ENCODE results near the gene FAM3A.
"Not testable (repeated sequence)": the region's sequence is repeated elsewhere in the genome, so short reads cannot be mapped to it uniquely, and the experiment has no call there.

The FAM3A gene

GRCh38 chrX:154496591-154497137 lies 19.4 kb downstream of the FAM3A start:
- not testable (repeated sequence) for DNase-seq

GRCh38 chrX:154495472-154495922 lies 20.5 kb downstream of the FAM3A start:
- no peak for DNase-seq

GRCh38 chrX:154494715-154495114 lies 21.3 kb downstream of the FAM3A start:
- no peak for DNase-seq

- DNase-seq = peak; percentile 88
Measured at GRCh38 chrX:154490414-154491083, 25.5 kb downstream of the FAM3A start, which contains the start of gene SLC10A3. Gene SLC10A3, minus strand, starts transcription at chrX:154490629. Its CDS starts 1,689 bp downstream, at chrX:154488940.

DNA sequence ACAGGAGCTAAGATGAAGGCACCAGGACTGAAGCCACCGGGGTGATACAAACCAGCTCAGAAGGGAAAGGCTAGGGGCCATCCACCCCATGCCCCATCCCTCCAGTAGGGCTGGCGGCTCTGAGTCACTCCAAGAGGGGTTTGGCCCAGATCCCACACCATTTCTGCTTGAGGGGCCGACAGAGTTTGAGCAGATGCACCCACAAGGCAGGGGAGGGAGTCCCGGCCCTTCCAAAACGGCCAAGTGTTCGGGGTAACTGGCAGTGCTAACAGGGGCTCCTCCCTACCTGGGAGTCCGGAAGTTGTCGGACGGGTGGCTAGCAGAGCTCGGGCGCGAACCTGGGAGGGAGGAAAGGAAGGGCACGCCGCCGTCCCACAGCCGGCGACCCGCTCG lies 26.0 kb downstream of the FAM3A start:
- no peak for DNase-seq

DNA sequence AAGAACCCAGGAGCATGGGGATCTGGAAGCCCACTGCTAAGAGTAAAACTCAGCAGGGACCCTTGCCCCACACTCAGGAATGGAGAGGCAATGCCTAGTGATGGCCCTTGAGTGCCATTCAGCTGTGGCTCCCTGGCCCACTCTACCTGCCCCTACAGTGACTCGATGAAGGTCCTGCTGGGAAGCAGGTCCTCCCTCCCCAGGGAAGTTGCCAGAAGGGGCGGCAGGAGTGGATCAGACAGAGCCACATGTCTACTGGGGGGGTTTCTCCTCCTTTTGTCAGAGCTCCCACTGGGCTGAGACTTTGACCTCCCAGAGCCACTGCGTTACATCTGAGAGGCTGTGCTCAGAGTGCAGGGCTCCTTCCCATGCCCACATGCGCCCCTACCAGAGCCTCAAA lies 26.9 kb downstream of the FAM3A start:
- no peak for DNase-seq

DNA sequence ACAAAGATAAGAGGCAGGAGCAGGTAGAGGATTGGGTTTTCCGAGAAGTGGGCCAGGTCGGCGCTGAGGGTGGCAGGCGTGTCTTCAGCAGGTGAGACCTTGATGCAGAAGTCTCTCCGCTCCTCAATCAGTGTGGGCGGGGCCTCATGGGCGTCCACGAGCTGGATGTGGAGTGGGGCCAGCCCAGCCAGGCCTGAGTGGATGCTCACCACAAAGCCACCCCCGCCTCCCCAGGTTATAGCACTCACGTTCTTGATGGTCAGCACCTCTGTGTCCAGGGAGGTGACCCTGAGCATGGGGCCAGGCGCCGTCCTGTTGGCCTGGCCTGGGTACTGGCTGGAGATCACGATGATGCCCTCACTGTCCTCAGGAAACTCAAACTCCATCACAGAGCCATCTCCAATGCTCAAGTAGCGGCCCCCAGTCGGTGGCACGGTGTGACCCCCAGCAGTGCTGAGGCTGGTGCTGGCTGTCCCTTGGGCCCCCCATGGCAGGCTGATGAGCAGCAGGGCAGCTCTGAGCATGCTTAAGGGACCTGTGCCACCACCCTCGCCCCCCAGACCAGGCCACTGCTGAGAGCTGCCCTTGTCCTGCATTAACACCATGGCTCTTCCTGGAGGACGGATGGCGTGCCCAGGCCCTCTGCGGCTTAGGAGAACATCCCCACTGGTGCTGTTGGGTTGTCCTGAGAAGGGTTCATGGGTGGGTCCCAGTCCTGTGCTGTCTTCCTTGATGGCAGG lies 27.5 kb downstream of the FAM3A start:
- DNase-seq = no peak

- no peak for DNase-seq
Measured at GRCh38 chrX:154487518-154488290, 28.3 kb downstream of the FAM3A start.

DNA sequence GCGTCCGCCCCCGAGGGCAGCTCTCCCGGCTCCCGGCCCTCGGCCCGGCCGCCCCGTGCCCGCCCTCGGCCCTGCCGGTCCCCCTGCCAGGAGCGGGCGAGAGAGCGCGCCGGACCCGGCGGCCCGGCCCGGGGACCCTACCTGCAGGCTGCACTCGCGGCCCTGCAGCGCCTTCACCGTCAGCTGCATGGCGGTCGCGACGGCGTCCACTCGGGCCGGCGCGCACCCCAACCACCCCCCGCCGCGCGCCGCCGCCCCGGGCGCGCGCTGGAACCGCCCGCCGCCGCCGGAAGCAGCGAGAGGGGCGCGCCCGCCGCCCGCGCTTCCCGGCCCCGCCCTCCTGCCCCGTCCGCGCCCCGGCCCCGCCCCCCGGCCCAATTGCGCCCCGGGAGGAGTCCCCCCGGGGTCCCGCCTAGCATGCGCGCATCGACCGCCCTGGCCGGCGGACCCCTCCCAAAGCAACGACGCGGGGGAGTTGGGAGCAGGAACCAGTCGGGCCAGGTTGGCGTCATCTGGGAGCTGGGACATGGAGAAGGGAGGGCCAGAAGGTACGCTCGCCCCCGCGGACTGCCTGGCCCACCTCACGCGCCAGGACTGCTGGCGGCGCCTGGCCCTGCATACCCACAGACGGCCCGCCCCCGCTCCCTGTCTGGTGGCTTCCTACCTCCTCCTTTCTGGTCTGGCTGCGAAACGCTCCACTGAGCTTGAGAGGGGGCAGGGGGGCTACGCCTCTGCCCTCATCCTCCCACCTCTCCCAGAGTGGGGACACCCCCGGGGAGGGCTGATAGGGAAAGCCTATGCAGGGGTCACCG lies 29.4 kb downstream of the FAM3A start, which contains the start of gene UBL4A:
Gene UBL4A, minus strand, starts transcription at position 220 of the 812 bp plus-strand sequence. Its CDS starts 31 bp downstream, at position 189.
- DNase-seq = peak; percentile 61

DNA sequence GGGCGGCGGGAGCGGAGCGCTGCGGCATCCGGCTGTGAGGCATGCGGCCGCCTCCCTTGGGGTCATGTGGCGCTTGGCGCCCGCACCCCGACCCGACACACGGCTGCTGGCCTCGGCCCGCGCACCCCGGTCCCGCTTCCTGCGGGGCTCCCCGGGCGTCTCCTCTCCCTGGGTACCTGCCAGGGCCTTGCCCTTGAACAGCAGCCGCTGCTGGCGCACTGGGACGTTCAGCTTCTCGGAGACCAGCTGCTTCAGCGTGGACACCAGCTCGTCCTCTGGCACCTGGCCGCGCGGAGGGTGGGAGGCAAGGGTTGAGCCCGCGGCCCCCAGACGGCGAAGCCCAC lies 30.0 kb downstream of the FAM3A start:
- DNase-seq = no peak

DNA sequence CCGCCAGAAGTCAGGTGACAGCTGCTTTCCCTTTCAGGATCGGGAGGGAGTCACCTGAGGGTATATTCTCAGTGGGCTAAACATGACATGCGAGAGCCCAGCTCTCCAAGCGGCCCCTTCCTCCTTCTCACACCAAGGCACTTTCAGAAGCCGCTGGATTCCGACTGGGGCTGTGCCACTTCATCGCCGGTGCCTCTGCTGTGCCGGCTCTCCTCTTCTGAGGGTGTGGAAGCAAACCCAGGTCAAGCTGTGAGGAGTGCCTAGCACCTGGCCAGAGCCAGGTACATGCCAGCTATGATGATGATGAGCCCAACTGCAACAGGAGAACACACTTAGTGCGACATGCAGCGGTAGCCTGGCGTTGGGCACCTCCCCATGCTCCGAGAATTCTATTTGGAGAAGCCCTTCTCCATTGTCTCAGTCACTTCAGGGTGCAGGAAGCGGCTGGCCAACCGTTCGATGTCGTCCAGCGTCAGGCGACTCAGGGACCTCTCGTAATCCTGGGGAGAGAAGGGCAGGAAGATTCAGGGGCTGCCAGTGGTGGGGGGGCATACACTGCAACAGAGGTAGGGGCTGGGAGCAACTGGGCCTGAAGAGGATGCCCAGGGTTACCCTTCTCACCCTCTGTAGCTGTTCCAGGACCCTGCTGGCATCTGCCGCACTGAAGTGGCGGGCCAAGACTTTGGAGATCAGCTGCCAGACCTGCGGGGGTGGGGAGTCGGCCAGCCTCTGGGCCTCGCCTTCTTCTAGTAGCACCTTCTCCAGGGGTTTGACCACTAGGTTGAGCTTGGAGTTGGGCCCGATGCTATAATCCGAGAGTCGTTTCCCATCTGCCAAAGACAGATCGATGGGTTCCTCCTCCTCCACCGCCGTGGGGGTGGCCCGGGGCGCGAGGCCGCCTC lies 30.6 kb downstream of the FAM3A start:
- no peak for DNase-seq

DNA sequence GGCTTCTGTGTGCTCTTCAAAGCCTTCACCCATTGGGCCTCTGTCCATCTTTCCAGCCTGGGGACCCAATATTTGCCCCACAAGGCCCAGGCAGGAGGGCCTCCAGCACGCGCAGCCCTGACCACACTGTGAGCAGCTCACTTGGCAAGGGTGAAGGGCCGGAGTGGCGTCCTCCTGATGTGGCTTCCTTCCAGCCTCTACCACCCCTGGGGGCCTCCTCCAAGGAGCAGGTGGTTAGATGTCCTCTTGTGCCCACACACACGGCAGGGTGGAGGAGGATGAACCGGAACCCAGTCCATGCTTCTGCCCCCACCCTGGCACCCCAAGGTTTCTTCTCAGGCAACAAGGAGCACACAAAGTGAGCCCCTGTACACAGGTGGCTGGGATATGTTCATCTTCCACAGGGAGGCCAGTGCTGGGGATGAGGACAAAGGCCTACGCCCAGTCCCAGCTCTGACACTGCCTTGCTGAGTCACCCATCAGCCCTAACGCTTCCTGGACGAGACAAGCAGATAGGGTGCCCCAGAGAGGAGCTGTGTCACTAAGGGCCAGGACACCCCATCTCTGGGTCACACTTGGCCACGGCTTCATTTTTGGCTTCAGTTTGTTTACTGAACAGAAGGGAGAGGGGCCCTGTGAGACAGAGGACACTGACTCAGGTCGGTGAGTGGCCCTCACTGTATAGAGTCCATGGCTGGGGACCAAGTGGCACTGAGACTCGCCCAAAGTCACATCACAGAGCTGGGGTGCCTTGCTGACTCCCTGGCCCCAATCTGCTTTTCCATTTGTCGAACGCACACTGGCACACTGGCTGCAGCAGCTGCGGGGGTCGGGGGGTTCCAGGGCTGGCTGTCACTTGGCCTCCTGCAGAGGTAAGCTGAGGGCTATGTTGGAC lies 31.5 kb downstream of the FAM3A start:
- DNase-seq = no peak

- DNase-seq = no peak
Measured at GRCh38 chrX:154483325-154483724, 32.7 kb downstream of the FAM3A start.

DNA sequence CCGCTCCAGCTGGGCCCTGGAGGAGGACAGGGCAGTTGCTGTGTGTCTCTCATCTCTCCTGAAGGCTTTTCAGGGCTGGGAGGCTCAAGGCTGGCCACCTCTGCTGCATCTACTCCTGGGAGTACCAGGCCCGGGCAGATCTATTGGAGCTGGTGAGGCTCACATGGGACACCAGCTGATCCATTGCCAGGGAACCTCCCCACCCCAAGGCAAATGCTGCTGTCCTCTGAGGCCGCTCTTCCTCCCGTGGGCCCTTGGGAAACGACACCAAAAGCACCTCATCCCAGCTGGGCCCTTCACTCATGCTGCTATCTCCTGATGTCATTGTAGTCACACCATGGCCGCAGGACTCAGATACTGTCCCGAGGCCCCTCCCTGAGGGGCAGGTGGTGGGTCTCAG lies 33.2 kb downstream of the FAM3A start:
- DNase-seq = no peak

- no peak for DNase-seq
Measured at GRCh38 chrX:154481911-154482601, 34.0 kb downstream of the FAM3A start.

DNA sequence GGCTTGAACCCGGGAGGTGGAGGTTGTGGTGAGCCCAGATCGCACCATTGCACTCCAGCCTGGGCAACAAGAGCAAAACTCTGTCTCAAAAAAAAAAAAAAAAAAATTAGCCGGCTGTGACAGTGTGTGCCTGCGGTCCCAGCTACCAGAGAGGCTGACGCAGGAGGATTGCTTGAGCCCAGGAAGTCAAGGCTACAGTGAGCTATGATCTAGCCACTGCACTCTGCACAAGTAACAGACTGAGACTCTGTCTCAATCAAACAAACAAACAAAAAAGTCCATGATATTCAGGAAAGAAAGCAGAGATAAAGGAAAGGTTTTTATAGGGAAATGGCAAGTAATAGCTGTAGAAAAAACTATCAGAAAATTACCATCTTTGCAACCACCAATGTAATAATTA lies 34.8 kb downstream of the FAM3A start:
- DNase-seq = no peak

GRCh38 chrX:154478728-154479622 lies 37.1 kb downstream of the FAM3A start, which contains the start of gene LAGE3:
Gene LAGE3, minus strand, starts transcription at chrX:154479281. Its CDS starts 366 bp downstream, at chrX:154478915.
- DNase-seq = peak; percentile 86

GRCh38 chrX:154477891-154478477 lies 38.0 kb downstream of the FAM3A start:
- DNase-seq = no peak
